ENCODE measurements around the gene EXOC6B.

GRCh38 chr2:72793798-72794440, 31.9 kb downstream of the EXOC6B start:
- no peak for TF ChIP-seq CTCF (IDR thresholded peaks at IDR 0.05; ENCODE audit: low read length)
- no peak for TF ChIP-seq EZH2 (optimal IDR thresholded peaks at IDR 0.05; ENCODE audit: low read depth, low read length)
- TF ChIP-seq EZH2phosphoT487 (IDR thresholded peaks at IDR 0.05; ENCODE audit: low read length): no peak

All from MM.1S (cell line).